Activated T-cell treated with anti-CD3 and anti-CD28 coated beads, Interleukin-2, amount 50 U/mL, for 24 hours (primary cell): ENCODE measurements around the gene ZYG11B.
"Not testable (repeated sequence)": the region's sequence is repeated elsewhere in the genome, so short reads cannot be mapped to it uniquely, and the experiment has no call there.

ENCODE experiments used
- DNase-seq: peaks from one replicate; pipeline ENCODE4 v3.0.0-alpha.2; 2020
- H3K27ac Mint-ChIP-seq: 2 replicates; pipeline ENCODE4 v1.8.0; 2020; ENCODE audit warnings: mild to moderate bottlenecking, mixed read lengths
- H3K27me3 Mint-ChIP-seq: 2 replicates; pipeline ENCODE4 v1.8.0; 2020; ENCODE audit warnings: mixed read lengths
- H3K36me3 Mint-ChIP-seq: 2 replicates; pipeline ENCODE4 v1.8.0; 2020; ENCODE audit warnings: low read depth, mixed read lengths
- H3K4me1 Mint-ChIP-seq: 2 replicates; pipeline ENCODE4 v1.8.0; 2020; ENCODE audit warnings: low read depth, mixed read lengths
- H3K4me3 Mint-ChIP-seq: 2 replicates; pipeline ENCODE4 v1.8.0; 2020; ENCODE audit warnings: mild to moderate bottlenecking, moderate library complexity, mixed read lengths
- H3K9me3 Mint-ChIP-seq: 2 replicates; pipeline ENCODE4 v1.8.0; 2020; ENCODE audit warnings: mixed read lengths

The ZYG11B gene

GRCh38 chr1:52695627-52696026, 30.6 kb upstream of the ZYG11B start:
- no peak for DNase-seq
- Mint-ChIP-seq H3K27ac (no peak overlapping the region), H3K4me1 (peaks cover 35% of the 10 kb centered on the region), H3K27me3 (no peaks in the 10 kb centered on the region), H3K36me3 (peaks cover 56% of the 10 kb centered on the region), H3K4me3 (peak overlapping the region; percentile 21), H3K9me3 (no peaks in the 10 kb centered on the region)

- Mint-ChIP-seq H3K27me3 (no peaks in the 10 kb centered on the region), H3K36me3 (peaks cover 35% of the 10 kb centered on the region), H3K9me3 (no peaks in the 10 kb centered on the region), H3K27ac (peak within 1 kb of the TSS; percentile 96), H3K4me1 (peaks cover 35% of the 10 kb centered on the region), H3K4me3 (peak within 1 kb of the TSS; percentile 94)
- peak; percentile 82 for DNase-seq
Measured at GRCh38 chr1:52697795-52698674, 28.2 kb upstream of the ZYG11B start, which contains the start of gene COA7. Gene COA7 (minus strand): TSS chr1:52698347. CDS start chr1:52698326, 21 bp downstream.

GRCh38 chr1:52702886-52703787, 23.1 kb upstream of the ZYG11B start:
- peak overlapping the region; percentile 86 for H3K4me3 Mint-ChIP-seq
- no peaks in the 10 kb centered on the region for H3K27me3 Mint-ChIP-seq
- peak overlapping the region; percentile 98 for H3K27ac Mint-ChIP-seq
- peaks cover 23% of the 10 kb centered on the region for H3K4me1 Mint-ChIP-seq
- H3K9me3 Mint-ChIP-seq, result no peaks in the 10 kb centered on the region
- peaks cover 2% of the 10 kb centered on the region for H3K36me3 Mint-ChIP-seq
- peak; percentile 87 for DNase-seq

- Mint-ChIP-seq H3K36me3 (peaks cover 2% of the 10 kb centered on the region), H3K9me3 (no peaks in the 10 kb centered on the region), H3K4me1 (peaks cover 16% of the 10 kb centered on the region), H3K27me3 (no peaks in the 10 kb centered on the region), H3K4me3 (no peak overlapping the region), H3K27ac (no peak overlapping the region)
- no peak for DNase-seq
Measured at GRCh38 chr1:52706136-52706670, 20.1 kb upstream of the ZYG11B start.

GRCh38 chr1:52706941-52707926, 19.0 kb upstream of the ZYG11B start:
- DNase-seq, result no peak
- peaks cover 2% of the 10 kb centered on the region for H3K36me3 Mint-ChIP-seq
- no peaks in the 10 kb centered on the region for H3K27me3 Mint-ChIP-seq
- H3K27ac Mint-ChIP-seq, result no peak overlapping the region
- H3K4me3 Mint-ChIP-seq, result no peak overlapping the region
- peaks cover 16% of the 10 kb centered on the region for H3K4me1 Mint-ChIP-seq
- H3K9me3 Mint-ChIP-seq, result no peaks in the 10 kb centered on the region

- H3K27ac Mint-ChIP-seq, result no peak overlapping the region
- H3K36me3 Mint-ChIP-seq, result peaks cover under 1% of the 10 kb centered on the region
- peaks cover 8% of the 10 kb centered on the region for H3K4me1 Mint-ChIP-seq
- no peak overlapping the region for H3K4me3 Mint-ChIP-seq
- no peak for DNase-seq
- no peaks in the 10 kb centered on the region for H3K9me3 Mint-ChIP-seq
- no peaks in the 10 kb centered on the region for H3K27me3 Mint-ChIP-seq
Measured at GRCh38 chr1:52707927-52708655, 18.2 kb upstream of the ZYG11B start.

GRCh38 chr1:52709016-52709415, 17.2 kb upstream of the ZYG11B start:
- Mint-ChIP-seq H3K27me3 (no peaks in the 10 kb centered on the region), H3K27ac (no peak overlapping the region)

GRCh38 chr1:52713590-52713989, 12.7 kb upstream of the ZYG11B start:
- no peak overlapping the region for H3K27ac Mint-ChIP-seq
- no peaks in the 10 kb centered on the region for H3K4me1 Mint-ChIP-seq
- H3K4me3 Mint-ChIP-seq, result no peak overlapping the region
- H3K9me3 Mint-ChIP-seq, result no peaks in the 10 kb centered on the region
- H3K36me3 Mint-ChIP-seq, result no peaks in the 10 kb centered on the region
- DNase-seq, result no peak
- H3K27me3 Mint-ChIP-seq, result no peaks in the 10 kb centered on the region

More at GRCh38 chr1:52709016-52709415, 17.2 kb upstream of the ZYG11B start:
- peaks cover 2% of the 10 kb centered on the region for H3K4me1 Mint-ChIP-seq
- no peaks in the 10 kb centered on the region for H3K9me3 Mint-ChIP-seq
- H3K36me3 Mint-ChIP-seq, result no peaks in the 10 kb centered on the region
- DNase-seq, result no peak
- no peak overlapping the region for H3K4me3 Mint-ChIP-seq

- not testable (repeated sequence) for H3K27ac Mint-ChIP-seq, H3K9me3 Mint-ChIP-seq, H3K4me3 Mint-ChIP-seq, H3K27me3 Mint-ChIP-seq, DNase-seq, H3K4me1 Mint-ChIP-seq, H3K36me3 Mint-ChIP-seq
Measured at GRCh38 chr1:52715296-52715695, 11.0 kb upstream of the ZYG11B start.

- no peak overlapping the region for H3K27ac Mint-ChIP-seq
- no peak overlapping the region for H3K4me3 Mint-ChIP-seq
- no peak for DNase-seq
- no peaks in the 10 kb centered on the region for H3K36me3 Mint-ChIP-seq
- H3K27me3 Mint-ChIP-seq, result no peaks in the 10 kb centered on the region
- peaks cover 24% of the 10 kb centered on the region for H3K4me1 Mint-ChIP-seq
- H3K9me3 Mint-ChIP-seq, result no peaks in the 10 kb centered on the region
Measured at GRCh38 chr1:52723260-52723659, 3.0 kb upstream of the ZYG11B start.

- Mint-ChIP-seq H3K27me3 (no peaks in the 10 kb centered on the region), H3K9me3 (no peaks in the 10 kb centered on the region), H3K4me1 (peaks cover 33% of the 10 kb centered on the region), H3K4me3 (peak overlapping the region; percentile 70), H3K36me3 (no peaks in the 10 kb centered on the region), H3K27ac (peak overlapping the region; percentile 61)
- DNase-seq, result no peak
Measured at GRCh38 chr1:52725903-52726264, 369 bp upstream of the ZYG11B start.

GRCh38 chr1:52727114-52727586, 897 bp downstream of the ZYG11B start:
- Mint-ChIP-seq H3K27me3 (no peaks in the 10 kb centered on the region), H3K4me3 (peak overlapping the region; percentile 80), H3K4me1 (peaks cover 34% of the 10 kb centered on the region), H3K27ac (peak overlapping the region; percentile 87), H3K9me3 (no peaks in the 10 kb centered on the region), H3K36me3 (peaks cover 6% of the 10 kb centered on the region)
- peak; percentile 31 for DNase-seq
